Adrenal gland (tissue), 12 donors: Measurements from ENCODE around the gene TCN1. TPM values are rescaled to one million over a fixed set of nuclear protein-coding genes. Genes with fewer than 3 reads are reported as not detected.

ENCODE experiments used
- DNase-seq, 7 donors: peaks; one replicate each; pipeline ENCODE4 v3.0.0-alpha.2; 2019 to 2020
- H3K27ac ChIP-seq, 5 donors: fragments of 200-600 bp; sonication (generic) in 4 of 5; 1 replicate in 3 of 5; 2 replicates in 2 of 5; pipeline versions ENCODE4 v1.5.1 to v1.8.0; 2016 to 2020; ENCODE audit warnings: mild to moderate bottlenecking in 1 of 5
- H3K27me3 ChIP-seq: fragments of 200-600 bp; 2 replicates; pipeline ENCODE4 v1.8.0; 2021
- H3K36me3 ChIP-seq, 2 donors: fragments of 200-600 bp; replicated peaks in 1 of 2; 1 replicate in 1 of 2; 2 replicates in 1 of 2; pipeline versions ENCODE4 v1.5.1 to v1.8.0; 2018 to 2022
- H3K4me1 ChIP-seq, 2 donors: fragments of 200-600 bp; replicated peaks in 1 of 2; 1 replicate in 1 of 2; 2 replicates in 1 of 2; pipeline versions ENCODE4 v1.5.1 to v1.8.0; 2018 to 2021
- H3K4me3 ChIP-seq, 4 donors: fragments of 200-600 bp; sonication (generic) in 3 of 4; one replicate each; pipeline ENCODE4 v1.5.1; 2016 to 2018
- H3K9me3 ChIP-seq, 3 donors: fragments of 200-600 bp; sonication (generic) in 1 of 3; replicated peaks in 1 of 3; 1 replicate in 2 of 3; 2 replicates in 1 of 3; pipeline versions ENCODE4 v1.5.1 to v1.8.0; 2016 to 2021
- CTCF ChIP-seq, 6 experiments: fragments of 450-650 bp in 4 of 6; fragments of 200-600 bp in 2 of 6; sonication (generic) in 1 of 6; IDR thresholded peaks; 1 replicate in 5 of 6; 2 replicates in 1 of 6; pipeline versions ENCODE4 v1.5.1 to v1.8.0; 2016 to 2021; ENCODE audit warnings: antibody characterized with exemption in 6 of 6, mild to moderate bottlenecking in 2 of 6, moderate library complexity in 1 of 6
- POLR2A ChIP-seq, 2 donors: fragments of 450-650 bp; IDR thresholded peaks; one replicate each; pipeline ENCODE4 v1.6.1; 2017; ENCODE audit warnings: antibody characterized with exemption in 2 of 2, mild to moderate bottlenecking in 2 of 2, moderate library complexity in 1 of 2
- WGBS, 4 donors: extraction: QIAGEN DNeasy Blood & Tissue Kit in 2 of 4; methylation state at CpG; one replicate each; pipeline versions ENCODE4 v1.1.5 to v1.1.7; 2013 to 2017; 5-methylcytosine and 5-hydroxymethylcytosine counted together
- intact Hi-C, 2 donors: fragments of 100-400 bp; cut with DNase I; formaldehyde crosslinking; loops; one replicate each; pipeline versions ENCODE4 v1.14.1 to v1.15.0; 2022 to 2023
- polyA plus RNA-seq, 3 donors: library from polyadenylated mRNA; stranded (reverse); fragments of 200-250 nt in 2 of 3; fragments of 350-450 nt in 1 of 3; fragmentation: Illumina TruSeq in 1 of 3; extraction: RNeasy Lipid Tissue Mini Kit (QIAGEN cat#74804) in 1 of 3; gene quantifications; one replicate each; pipeline ENCODE4 v1.2.3, GENCODE V29; 2013 to 2014
- total RNA-seq, 9 donors: library from RNA; depleted of rRNA in 4 of 9; stranded (reverse); fragments of >200 nt in 4 of 9; fragments of 120-200 nt in 1 of 9; fragmentation: NEBNext Ultra II Directional in 1 of 9; extraction: Animal tissue kit (Norgen Biotek cat#: 25700) in 1 of 9; gene quantifications; one replicate each; pipeline versions ENCODE4 v1.1.0 to v1.2.4, GENCODE V29; 2013 to 2023
- donor health status: healthy with polysubstance abuse.
- donor health status: Bipolar disorder and iron deficiency.
- donor health status: DM: yes; HTN: yes; CAD: no.
- donor health status: DM: no; HTN: no; CAD: no.
- donor health status: DM: no; HTN: no; CAD: no.
- donor health status: DM: yes; HTN: yes; CAD: no.

Gene TCN1
- total and polyA plus RNA-seq, 12 donors = 0.32 to 0.78 TPM; not detected in 10

GRCh38 chr11:59847626-59848025 lies 18.7 kb downstream of the TCN1 start:
- TF ChIP-seq POLR2A (IDR thresholded peaks at IDR 0.05) (no peak), CTCF (IDR thresholded peaks at IDR 0.05) (no peak)
- intact Hi-C loops = no loop called here
- Histone ChIP-seq H3K27me3 (no peaks in the 10 kb centered on the region), H3K36me3 (no peaks in the 10 kb centered on the region), H3K27ac (no peak overlapping the region), H3K9me3 (no peaks in the 10 kb centered on the region), H3K4me1 (no peaks in the 10 kb centered on the region), H3K4me3 (no peak overlapping the region)
- WGBS, 4 donors = 52 to 75% (median 72%) methylated on average over 3 of the region's 3 CpGs
- no peak for DNase-seq

GRCh38 chr11:59846556-59846955 lies 19.7 kb downstream of the TCN1 start:
- Histone ChIP-seq H3K4me3 (no peak overlapping the region), H3K36me3 (no peaks in the 10 kb centered on the region), H3K27ac (no peak overlapping the region), H3K4me1 (no peaks in the 10 kb centered on the region), H3K9me3 (no peaks in the 10 kb centered on the region), H3K27me3 (no peaks in the 10 kb centered on the region)
- WGBS, 4 donors = 54 to 65% (median 61%) methylated on average over 5 of the region's 5 CpGs
- no peak for DNase-seq
- no peak for TF ChIP-seq CTCF (IDR thresholded peaks at IDR 0.05)
- TF ChIP-seq POLR2A (IDR thresholded peaks at IDR 0.05) = no peak
- intact Hi-C loops = no loop called here

- TF ChIP-seq CTCF (IDR thresholded peaks at IDR 0.05) (no peak), POLR2A (IDR thresholded peaks at IDR 0.05) (no peak)
- no peak within 1 kb of the TSS for H3K27ac ChIP-seq
- H3K27me3 ChIP-seq = no peaks in the 10 kb centered on the region
- no peak for DNase-seq
- H3K4me1 ChIP-seq = no peaks in the 10 kb centered on the region
- intact Hi-C loops = no loop called here
- H3K36me3 ChIP-seq = no peaks in the 10 kb centered on the region
- 72 to 84% (median 80%) methylated on average over 4 of the region's 4 CpGs for WGBS, 4 donors
- H3K4me3 ChIP-seq = no peak within 1 kb of the TSS
- no peaks in the 10 kb centered on the region for H3K9me3 ChIP-seq
Measured at GRCh38 chr11:59845399-59845798, 20.9 kb downstream of the TCN1 start, which contains the start of gene CBLIF. TSS of gene CBLIF (minus strand) at chr11:59845499. CDS start at chr11:59845453, 46 bp downstream.

- WGBS, 4 donors = 59 to 72% (median 61%) methylated on average over 9 to 12 of the region's 12 CpGs
- no peaks in the 10 kb centered on the region for H3K4me1 ChIP-seq
- no peaks in the 10 kb centered on the region for H3K36me3 ChIP-seq
- intact Hi-C loops = no loop called here
- no peak for TF ChIP-seq CTCF (IDR thresholded peaks at IDR 0.05)
- no peak overlapping the region for H3K4me3 ChIP-seq
- peak in 1 of 7 donors; percentile 16 for DNase-seq
- H3K9me3 ChIP-seq = no peaks in the 10 kb centered on the region
- H3K27me3 ChIP-seq = no peaks in the 10 kb centered on the region
- no peak overlapping the region for H3K27ac ChIP-seq
Measured at GRCh38 chr11:59842316-59842715, 24.0 kb downstream of the TCN1 start.
